ENCODE data around the gene KIF12. TPM values are rescaled to one million over a fixed set of nuclear protein-coding genes. Genes with fewer than 3 reads are reported as not detected.

Gene KIF12
- polyA plus RNA-seq, 3 donors, result not detected

DNA sequence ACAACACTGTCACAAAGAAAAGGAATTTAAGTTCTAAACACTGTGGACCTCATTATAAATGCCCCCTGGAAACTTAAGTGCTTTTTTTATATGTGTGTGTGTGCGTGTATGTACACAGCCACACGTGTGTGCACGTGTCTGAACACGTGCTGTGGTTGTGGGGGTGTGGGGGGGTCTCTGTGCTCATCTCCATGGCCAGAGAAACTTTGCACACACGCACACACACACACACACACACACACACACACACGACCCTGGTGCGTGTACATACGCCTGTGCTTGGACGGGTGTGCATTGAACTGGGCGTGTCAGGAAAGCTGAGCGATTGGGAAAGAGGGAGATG lies 48.9 kb downstream of the KIF12 start:
- Histone ChIP-seq H3K4me3 (replicated peaks in 1 of 3; ENCODE audit: low read depth in 2 of 3, low read length in 3 of 3) (no peak overlapping the region), H3K79me2 (ENCODE audit: insufficient read depth, low read length) (no peaks in the 10 kb centered on the region), H3K27me3 (ENCODE audit: control insufficient read depth in 2 of 2, insufficient read depth in 2 of 2, low read length in 2 of 2) (no peaks in the 10 kb centered on the region), H3K4me1 (ENCODE audit: control insufficient read depth in 1 of 2, insufficient read depth in 2 of 2, low read length in 2 of 2) (no peaks in the 10 kb centered on the region), H3K9me3 (replicated peaks in 1 of 2; ENCODE audit: control insufficient read depth in 1 of 2, insufficient read depth in 1 of 2, low read length in 2 of 2) (no peaks in the 10 kb centered on the region), H3K9ac (ENCODE audit: insufficient read depth, low read length, poor library complexity, severe bottlenecking) (no peak overlapping the region), H3K4me2 (replicated peaks; ENCODE audit: extremely low read depth, low read length, poor library complexity, severe bottlenecking) (no peak overlapping the region), H2AFZ (ENCODE audit: insufficient read depth, low read depth, low read length, poor library complexity, severe bottlenecking) (no peak overlapping the region), H4K20me1 (ENCODE audit: insufficient read depth, low read length) (no peaks in the 10 kb centered on the region), H3K36me3 (replicated peaks in 1 of 2; ENCODE audit: control insufficient read depth in 1 of 2, insufficient read depth in 2 of 2, low read length in 2 of 2) (peaks cover 15 to 29% of the 10 kb centered on the region in 2 donors), H3K27ac (ENCODE audit: low read depth in 1 of 2, low read length in 2 of 2) (no peak overlapping the region)
- intact Hi-C loops (cut with micrococcal nuclease), result no loop called here
- H3K4me1 Mint-ChIP-seq, result no peaks in the 10 kb centered on the region
- no peak overlapping the region for H3K4me3 Mint-ChIP-seq
- no CpG with 5 or more reads among the region's 11 CpGs for WGBS (ENCODE audit: insufficient coverage)
- H3K9me3 Mint-ChIP-seq, result no peaks in the 10 kb centered on the region
- no peak for TF ChIP-seq CTCF (IDR thresholded peaks at IDR 0.05)
- peaks cover 20 to 32% of the 10 kb centered on the region in 2 donors for H3K36me3 Mint-ChIP-seq
- no peak overlapping the region for H3K27ac Mint-ChIP-seq
- DNase-seq, result no peak
- H3K27me3 Mint-ChIP-seq (ENCODE audit: low read depth in 3 of 3), result peaks cover 0 to 2% (median 0%) of the 10 kb centered on the region in 3 donors

- intact Hi-C loops (cut with micrococcal nuclease), result no loop called here
- H3K4me1 ChIP-seq (ENCODE audit: control insufficient read depth in 1 of 2, insufficient read depth in 2 of 2, low read length in 2 of 2), result no peaks in the 10 kb centered on the region
- Mint-ChIP-seq H3K9me3 (no peaks in the 10 kb centered on the region), H3K27ac (peak overlapping the region in 1 of 7 donors; percentile 17), H3K36me3 (peaks cover 20 to 32% of the 10 kb centered on the region in 2 donors), H3K4me3 (no peak overlapping the region), H3K4me1 (no peaks in the 10 kb centered on the region), H3K27me3 (ENCODE audit: low read depth in 3 of 3) (peaks cover 0 to 2% (median 0%) of the 10 kb centered on the region in 3 donors)
- no peak overlapping the region for H3K27ac ChIP-seq (ENCODE audit: low read depth in 1 of 2, low read length in 2 of 2)
- peaks cover 15 to 29% of the 10 kb centered on the region in 2 donors for H3K36me3 ChIP-seq (replicated peaks in 1 of 2; ENCODE audit: control insufficient read depth in 1 of 2, insufficient read depth in 2 of 2, low read length in 2 of 2)
- no peaks in the 10 kb centered on the region for H3K79me2 ChIP-seq (ENCODE audit: insufficient read depth, low read length)
- H3K4me2 ChIP-seq (replicated peaks; ENCODE audit: extremely low read depth, low read length, poor library complexity, severe bottlenecking), result no peak overlapping the region
- WGBS (ENCODE audit: insufficient coverage), result 98% methylated on average over 28 of the region's 40 CpGs
- no peaks in the 10 kb centered on the region for H3K9me3 ChIP-seq (replicated peaks in 1 of 2; ENCODE audit: control insufficient read depth in 1 of 2, insufficient read depth in 1 of 2, low read length in 2 of 2)
- H3K27me3 ChIP-seq (ENCODE audit: control insufficient read depth in 2 of 2, insufficient read depth in 2 of 2, low read length in 2 of 2), result no peaks in the 10 kb centered on the region
- H4K20me1 ChIP-seq (ENCODE audit: insufficient read depth, low read length), result no peaks in the 10 kb centered on the region
- no peak overlapping the region for H3K4me3 ChIP-seq (replicated peaks in 1 of 3; ENCODE audit: low read depth in 2 of 3, low read length in 3 of 3)
- TF ChIP-seq CTCF (IDR thresholded peaks at IDR 0.05), result no peak
- no peak overlapping the region for H3K9ac ChIP-seq (ENCODE audit: insufficient read depth, low read length, poor library complexity, severe bottlenecking)
- no peak overlapping the region for H2AFZ ChIP-seq (ENCODE audit: insufficient read depth, low read depth, low read length, poor library complexity, severe bottlenecking)
- DNase-seq, result no peak
Measured at GRCh38 chr9:114049441-114050225, 49.5 kb downstream of the KIF12 start.
